Ovary (tissue), 9 donors: Measurements from ENCODE around the gene NCSTN. TPM values are rescaled to one million over a fixed set of nuclear protein-coding genes. Genes with fewer than 3 reads are reported as not detected.

ENCODE experiments used
- DNase-seq, 5 donors: peaks; one replicate each; pipeline ENCODE4 v3.0.0-alpha.2; 2019 to 2020
- H3K27ac ChIP-seq, 2 donors: fragments of 200-600 bp; one replicate each; pipeline versions ENCODE4 v1.5.1 to v1.8.0; 2019 to 2022
- H3K27me3 ChIP-seq: fragments of 200-600 bp; one replicate; pipeline ENCODE4 v1.8.0; 2022
- H3K36me3 ChIP-seq: fragments of 200-600 bp; sonication (generic); one replicate; pipeline ENCODE4 v1.5.1; 2019
- H3K4me1 ChIP-seq: one replicate; pipeline ENCODE4 v1.8.1; 2013; ENCODE audit warnings: mild to moderate bottlenecking, moderate library complexity; ENCODE audit not compliant: insufficient read depth
- H3K4me3 ChIP-seq: fragments of 200-600 bp; sonication (generic); one replicate; pipeline ENCODE4 v1.5.1; 2017
- H3K9me3 ChIP-seq, 2 donors: fragments of 200-600 bp in 1 of 2; sonication (generic) in 1 of 2; one replicate each; pipeline versions ENCODE4 v1.5.1 to v1.8.1; 2013 to 2019; ENCODE audit warnings: mild to moderate bottlenecking in 1 of 2, moderate library complexity in 1 of 2
- CTCF ChIP-seq, 3 donors: fragments of 450-650 bp in 2 of 3; fragments of 200-600 bp in 1 of 3; IDR thresholded peaks; one replicate each; pipeline versions ENCODE4 v1.5.1 to v1.8.0; 2016 to 2022; ENCODE audit warnings: antibody characterized with exemption in 3 of 3, mild to moderate bottlenecking in 1 of 3
- EP300 ChIP-seq: sonication (generic); formaldehyde crosslinking; IDR thresholded peaks from one replicate; pipeline ENCODE4 v1.6.1; 2017; ENCODE audit warnings: antibody characterized with exemption
- POLR2A ChIP-seq: fragments of 450-650 bp; IDR thresholded peaks from one replicate; pipeline ENCODE4 v1.6.1; 2017; ENCODE audit warnings: antibody characterized with exemption, mild to moderate bottlenecking, moderate library complexity
- WGBS, 3 donors: extraction: QIAGEN DNeasy Blood & Tissue Kit in 1 of 3; methylation state at CpG; one replicate each; pipeline versions ENCODE4 v1.1.5 to v1.1.7; 2013 to 2017; 5-methylcytosine and 5-hydroxymethylcytosine counted together
- intact Hi-C, 4 donors: fragments of 100-400 bp; cut with DNase I; formaldehyde crosslinking; loops; one replicate each; pipeline versions ENCODE4 v1.11.0 to v1.15.1; 2022 to 2023
- polyA plus RNA-seq, 2 donors: library from polyadenylated mRNA; stranded (reverse); fragments of 200-250 nt in 1 of 2; fragments of 350-450 nt in 1 of 2; fragmentation: Illumina TruSeq in 1 of 2; extraction: RNeasy Lipid Tissue Mini Kit (QIAGEN cat#74804) in 1 of 2; gene quantifications; one replicate each; pipeline ENCODE4 v1.2.3, GENCODE V29; 2013 to 2014
- total RNA-seq, 7 donors: library from RNA; depleted of rRNA in 2 of 7; stranded (reverse); fragments of >200 nt in 2 of 7; fragmentation: NEBNext Ultra II Directional in 3 of 7; extraction: Animal tissue kit (Norgen Biotek cat#: 25700) in 3 of 7; gene quantifications; one replicate each; pipeline versions ENCODE4 v1.1.0 to v1.2.4, GENCODE V29; 2016 to 2023
- donor health status: DM: no; HTN: no; CAD: no; lungs with moderate emphysema.
- donor health status: DM: no; HTN: no; CAD: no.
- donor health status: Bipolar disorder and iron deficiency.
- donor health status: DM: yes; HTN: yes; CAD: no.
- donor health status: DM: no; HTN: no; CAD: no.
- donor health status: DM: yes; HTN: yes; CAD: no.

NCSTN gene
- total and polyA plus RNA-seq, 9 donors: 35.2 to 234 (median 58.1) TPM

GRCh38 chr1:160400223-160400645 lies 57.1 kb downstream of the NCSTN start, which contains the start of gene VANGL2:
Gene VANGL2 (plus strand): TSS chr1:160400564. CDS start chr1:160415838, 15,274 bp downstream.
- peak; percentile 83 to 94 (median 92) for DNase-seq
- Histone ChIP-seq H3K9me3 (no peaks in the 10 kb centered on the region), H3K27me3 (no peaks in the 10 kb centered on the region), H3K27ac (peak within 1 kb of the TSS; percentile 43 to 85), H3K4me3 (peak within 1 kb of the TSS; percentile 84), H3K4me1 (peaks cover 10% of the 10 kb centered on the region), H3K36me3 (no peaks in the 10 kb centered on the region)
- intact Hi-C loops: no loop called here
- TF ChIP-seq CTCF (IDR thresholded peaks at IDR 0.05) (no peak), EP300 (no peak), POLR2A (no peak)
- WGBS, 3 donors: 1 to 3% (median 1%) methylated on average over 27 to 34 of the region's 34 CpGs

- Histone ChIP-seq H3K27me3 (no peaks in the 10 kb centered on the region), H3K27ac (peak overlapping the region; percentile 43 to 85), H3K9me3 (no peaks in the 10 kb centered on the region), H3K4me1 (peaks cover 10% of the 10 kb centered on the region), H3K4me3 (peak overlapping the region; percentile 84), H3K36me3 (no peaks in the 10 kb centered on the region)
- peak; percentile 42 to 67 (median 60) for DNase-seq
- TF ChIP-seq CTCF (IDR thresholded peaks at IDR 0.05) (no peak), EP300 (no peak), POLR2A (no peak)
- WGBS, 3 donors: 2 to 3% (median 2%) methylated on average over 53 to 55 of the region's 55 CpGs
- intact Hi-C loops: no loop called here
Measured at GRCh38 chr1:160400646-160401486, 57.7 kb downstream of the NCSTN start.

GRCh38 chr1:160401487-160401805 lies 58.3 kb downstream of the NCSTN start:
- Histone ChIP-seq H3K4me1 (peaks cover 10% of the 10 kb centered on the region), H3K36me3 (no peaks in the 10 kb centered on the region), H3K27me3 (no peaks in the 10 kb centered on the region), H3K27ac (peak overlapping the region; percentile 43 to 85), H3K4me3 (peak overlapping the region; percentile 84), H3K9me3 (no peaks in the 10 kb centered on the region)
- 17 to 32% (median 22%) methylated on average over 7 of the region's 7 CpGs for WGBS, 3 donors
- no peak for DNase-seq
- intact Hi-C loops: no loop called here
- TF ChIP-seq CTCF (IDR thresholded peaks at IDR 0.05) (no peak), EP300 (no peak), POLR2A (no peak)

- intact Hi-C loops: no loop called here
- no peak for DNase-seq
- 38 to 53% (median 53%) methylated on average over 9 of the region's 9 CpGs for WGBS, 3 donors
Measured at GRCh38 chr1:160402001-160402795, 59.0 kb downstream of the NCSTN start.

More at GRCh38 chr1:160402001-160402795, 59.0 kb downstream of the NCSTN start:
- Histone ChIP-seq H3K27me3 (no peaks in the 10 kb centered on the region), H3K4me3 (no peak overlapping the region), H3K4me1 (peaks cover 10% of the 10 kb centered on the region), H3K27ac (no peak overlapping the region), H3K36me3 (no peaks in the 10 kb centered on the region), H3K9me3 (no peaks in the 10 kb centered on the region)
- no peak for TF ChIP-seq EP300
